ENCODE results near the gene BMP7.

DNA sequence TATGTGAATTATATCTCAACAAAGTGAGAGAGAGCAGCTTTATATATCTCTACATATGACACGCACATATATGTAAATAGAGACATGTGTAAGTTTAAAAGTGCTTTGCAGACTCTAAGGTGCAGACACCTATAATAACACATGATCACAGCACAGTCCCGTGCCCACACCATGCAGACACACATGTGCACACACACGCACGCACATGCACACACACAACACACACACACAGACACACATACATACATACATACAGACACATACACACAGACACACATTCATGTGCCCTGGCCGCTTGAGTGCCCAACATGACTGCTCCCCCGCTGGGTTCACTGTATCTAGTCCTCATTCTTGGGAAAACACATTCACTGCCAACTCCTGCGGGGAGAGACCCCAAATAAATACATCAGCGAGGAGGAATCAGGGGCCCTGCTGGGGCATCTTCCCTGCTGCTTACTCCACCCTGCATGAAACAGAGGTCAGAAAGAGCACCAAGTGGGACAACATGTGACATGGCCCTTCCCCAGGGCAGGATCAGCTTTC lies 121.3 kb downstream of the BMP7 start:
- no peak for TF ChIP-seq CTCF (conservative IDR thresholded peaks at IDR 0.05 in 1 of 2, IDR thresholded peaks at IDR 0.05 in 1 of 2; ENCODE audit: extremely low read depth in 1 of 2, insufficient read depth in 1 of 2, low read depth in 1 of 2, low read length in 2 of 2)
- TF ChIP-seq EZH2 (IDR thresholded peaks at IDR 0.05; ENCODE audit: borderline replicate concordance, low read length) = no peak
